ENCODE data around the gene CCDC91. TPM values are rescaled to one million over a fixed set of nuclear protein-coding genes. Genes with fewer than 3 reads are reported as not detected.

CCDC91 gene
- total and polyA plus RNA-seq, 9 of the 15 experiments (the other 6 are each of a cell fraction or from before 2014, with no cell fraction given) = 10.1 to 31.1 (median 26.3) TPM

- TF ChIP-seq BRF2 (IDR thresholded peaks at IDR 0.05; ENCODE audit: borderline replicate concordance, insufficient read depth, insufficient read length) (no peak), MEIS2 (IDR thresholded peaks at IDR 0.05; ENCODE audit: partially characterized antibody) (peak; percentile 23), PTRF (tag; IDR thresholded peaks at IDR 0.05) (no peak), PML (IDR thresholded peaks at IDR 0.05; ENCODE audit: low read length) (no peak), LCOR (CRISPR knock-in tag; IDR thresholded peaks at IDR 0.05) (no peak), SAFB2 (IDR thresholded peaks at IDR 0.05; ENCODE audit: borderline replicate concordance, low read depth, low read length, severe bottlenecking) (no peak), ZBTB49 (CRISPR knock-in tag; IDR thresholded peaks at IDR 0.05; ENCODE audit: borderline replicate concordance) (no peak), SNIP1 (IDR thresholded peaks at IDR 0.05; ENCODE audit: low read depth) (no peak), KDM5B (IDR thresholded peaks at IDR 0.05; ENCODE audit: insufficient replicate concordance, low read depth, low read length) (no peak), MAFK (IDR thresholded peaks at IDR 0.05; ENCODE audit: low read length) (peak; percentile 4; the same call in 1 of the 2 replicates), HMBOX1 (IDR thresholded peaks at IDR 0.05) (no peak), ZBTB34 (CRISPR knock-in tag; IDR thresholded peaks at IDR 0.05) (no peak), SP1 (CRISPR knock-in tag; IDR thresholded peaks at IDR 0.05) (no peak), NCOA2 (IDR thresholded peaks at IDR 0.05; ENCODE audit: partially characterized antibody in 2 of 2) (no peak), SAP30 (IDR thresholded peaks at IDR 0.05; ENCODE audit: borderline replicate concordance, insufficient read depth, low read depth, low read length, poor library complexity, severe bottlenecking) (no peak), SRSF1 (IDR thresholded peaks at IDR 0.05; ENCODE audit: low read depth, low read length) (no peak), MBD2 (IDR thresholded peaks at IDR 0.05; ENCODE audit: borderline replicate concordance, low read depth) (no peak), ZNF146 (CRISPR knock-in tag; IDR thresholded peaks at IDR 0.05; ENCODE audit: unreplicated experiment) (no peak), TAF9B (IDR thresholded peaks at IDR 0.05; ENCODE audit: partially characterized antibody) (no peak), TAF1 (IDR thresholded peaks at IDR 0.05; ENCODE audit: control insufficient read depth, extremely low read depth, insufficient read depth, low read length, severe bottlenecking) (no peak), HLTF (IDR thresholded peaks at IDR 0.05) (no peak), SLC30A9 (CRISPR knock-in tag; IDR thresholded peaks at IDR 0.05) (no peak)
Observed at GRCh38 chr12:28543021-28543890, 353.0 kb downstream of the CCDC91 start (continued).
